DOHH2 (cell line): Measurements from ENCODE around the gene MAP3K1.

Experiments used
- H3F3A ChIP-seq: fragments of 200-600 bp; sonication (generic), shearing (Covaris generic); 2 replicates; pipeline ENCODE4 v1.6.0; 2016; ENCODE audit warnings: antibody characterized with exemption, mild to moderate bottlenecking; ENCODE audit not compliant: control insufficient read depth, insufficient read depth
- H3K27ac ChIP-seq: fragments of 200-600 bp; sonication (generic); 2 replicates; pipeline ENCODE4 v1.5.1; 2014; ENCODE audit warnings: low read depth, mild to moderate bottlenecking, low read length, moderate library complexity
- H3K27me3 ChIP-seq: fragments of 200-600 bp; sonication (generic); 2 replicates; pipeline ENCODE4 v1.6.1; 2014; ENCODE audit warnings: mild to moderate bottlenecking, low read length, mixed read lengths; ENCODE audit not compliant: control insufficient read depth
- H3K36me3 ChIP-seq: fragments of 200-600 bp; sonication (generic); 2 replicates; pipeline ENCODE4 v1.6.1; 2014; ENCODE audit warnings: mild to moderate bottlenecking, low read length, moderate library complexity, mixed read lengths; ENCODE audit not compliant: control insufficient read depth
- H3K4me1 ChIP-seq: fragments of 200-600 bp; sonication (generic); 2 replicates; pipeline ENCODE4 v1.6.1; 2014; ENCODE audit warnings: mild to moderate bottlenecking, low read length, mixed read lengths; ENCODE audit not compliant: control insufficient read depth
- H3K4me2 ChIP-seq: fragments of 200-600 bp; sonication (generic); 2 replicates; pipeline ENCODE4 v1.6.0; 2014; ENCODE audit warnings: mild to moderate bottlenecking, low read length, moderate library complexity
- H3K4me3 ChIP-seq: fragments of 200-600 bp; sonication (generic); 2 replicates; pipeline ENCODE4 v1.5.1; 2014; ENCODE audit warnings: mild to moderate bottlenecking, low read length, mixed read lengths
- H3K79me2 ChIP-seq: fragments of 200-600 bp; sonication (generic); 2 replicates; pipeline ENCODE4 v1.6.1; 2014; ENCODE audit warnings: mild to moderate bottlenecking, low read length, mixed read lengths; ENCODE audit not compliant: control insufficient read depth
- H3K9me2 ChIP-seq: fragments of 200-600 bp; sonication (generic); replicated peaks from 2 replicates; pipeline ENCODE4 v1.6.1; 2014; ENCODE audit warnings: mild to moderate bottlenecking, low read length, mixed read lengths; ENCODE audit not compliant: control insufficient read depth
- H3K9me3 ChIP-seq: fragments of 200-600 bp; sonication (generic); 2 replicates; pipeline ENCODE4 v1.6.1; 2014; ENCODE audit warnings: antibody characterized with exemption, low read length, mixed read lengths; ENCODE audit not compliant: control insufficient read depth, insufficient read depth
- H4K20me1 ChIP-seq: fragments of 200-600 bp; sonication (generic); 2 replicates; pipeline ENCODE4 v1.6.0; 2014; ENCODE audit warnings: low read depth, mild to moderate bottlenecking, antibody characterized with exemption, low read length, moderate library complexity; ENCODE audit not compliant: control insufficient read depth, insufficient read depth
- CTCF ChIP-seq: fragments of 200-600 bp; sonication (generic); IDR thresholded peaks from one replicate; pipeline ENCODE4 v1.5.1; 2014; ENCODE audit warnings: antibody characterized with exemption, mild to moderate bottlenecking, low read depth, low read length; ENCODE audit not compliant: poor library complexity, severe bottlenecking
- EZH2phosphoT487 ChIP-seq: fragments of 200-600 bp; sonication (generic); IDR thresholded peaks from 2 replicates; pipeline ENCODE4 v1.6.1; 2017; ENCODE audit warnings: borderline replicate concordance, mild to moderate bottlenecking, antibody characterized with exemption, low read length, moderate library complexity, mixed read lengths

The MAP3K1 gene

GRCh38 chr5:56849671-56850070 lies 34.3 kb downstream of the MAP3K1 start:
- H4K20me1 ChIP-seq, result peaks cover 27% of the 10 kb centered on the region
- no peaks in the 10 kb centered on the region for H3K27me3 ChIP-seq
- no peaks in the 10 kb centered on the region for H3K9me3 ChIP-seq
- no peak overlapping the region for H3K27ac ChIP-seq
- peaks cover 98% of the 10 kb centered on the region for H3K79me2 ChIP-seq
- H3K4me1 ChIP-seq, result peaks cover 46% of the 10 kb centered on the region
- H3K36me3 ChIP-seq, result no peaks in the 10 kb centered on the region
- H3K4me3 ChIP-seq, result no peak overlapping the region
- no peaks in the 10 kb centered on the region for H3K9me2 ChIP-seq
- no peak overlapping the region for H3K4me2 ChIP-seq
- TF ChIP-seq CTCF (no peak), EZH2phosphoT487 (no peak)
- H3F3A ChIP-seq, result no peaks in the 10 kb centered on the region

- Histone ChIP-seq H3K27ac (no peak overlapping the region), H3K4me3 (no peak overlapping the region), H3K9me2 (no peaks in the 10 kb centered on the region), H3K4me2 (no peak overlapping the region), H3K79me2 (peaks cover 98% of the 10 kb centered on the region), H4K20me1 (peaks cover 25% of the 10 kb centered on the region), H3K27me3 (no peaks in the 10 kb centered on the region), H3K4me1 (peaks cover 46% of the 10 kb centered on the region), H3K36me3 (no peaks in the 10 kb centered on the region), H3K9me3 (no peaks in the 10 kb centered on the region), H3F3A (no peaks in the 10 kb centered on the region)
- TF ChIP-seq CTCF (no peak), EZH2phosphoT487 (no peak)
Observed at GRCh38 chr5:56850423-56850822, 35.1 kb downstream of the MAP3K1 start.

GRCh38 chr5:56851258-56851941 lies 36.1 kb downstream of the MAP3K1 start:
- Histone ChIP-seq H3F3A (no peaks in the 10 kb centered on the region), H3K79me2 (peaks cover 98% of the 10 kb centered on the region), H3K27me3 (no peaks in the 10 kb centered on the region), H3K4me1 (peaks cover 40% of the 10 kb centered on the region), H3K9me2 (no peaks in the 10 kb centered on the region), H3K9me3 (no peaks in the 10 kb centered on the region), H3K4me3 (no peak overlapping the region), H3K27ac (no peak overlapping the region), H3K36me3 (peaks cover under 1% of the 10 kb centered on the region), H4K20me1 (peaks cover 29% of the 10 kb centered on the region), H3K4me2 (no peak overlapping the region)
- no peak for TF ChIP-seq CTCF
- TF ChIP-seq EZH2phosphoT487, result no peak
